ENCODE measurements around the gene FIGN. TPM values are rescaled to one million over a fixed set of nuclear protein-coding genes. Genes with fewer than 3 reads are reported as not detected.

Gene FIGN
- total RNA-seq, 3 donors from 2014 or later (not counting 1 experiment from before 2014, with no cell fraction given): not detected

DNA sequence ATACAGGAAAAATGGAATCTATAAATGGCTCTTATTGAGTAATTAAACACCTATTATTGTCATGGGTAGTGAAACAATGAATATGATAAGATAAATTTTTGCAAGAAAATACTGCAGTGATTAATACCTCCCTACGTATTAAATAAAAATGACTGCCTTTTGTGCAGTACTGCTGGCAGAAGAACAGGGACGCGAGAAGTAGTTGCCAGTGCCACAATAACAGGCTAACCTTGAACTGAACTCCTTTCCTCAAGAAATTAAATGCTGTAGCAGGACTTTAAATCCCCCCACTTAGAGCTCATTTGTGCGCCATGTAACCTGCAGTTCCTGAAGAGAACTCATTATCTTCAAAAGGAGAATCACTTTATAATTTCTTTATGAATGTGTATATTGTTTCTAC, 24.6 kb downstream of the FIGN start:
- no peaks in the 10 kb centered on the region for H3K4me1 ChIP-seq (ENCODE audit: control insufficient read depth, insufficient read depth, low read length)
- Mint-ChIP-seq H3K27ac (no peak overlapping the region), H3K36me3 (no peaks in the 10 kb centered on the region), H3K4me3 (no peak overlapping the region), H3K9me3 (peaks cover 0 to 2% of the 10 kb centered on the region in 2 donors), H3K27me3 (ENCODE audit: low read depth in 2 of 2) (no peaks in the 10 kb centered on the region), H3K4me1 (no peaks in the 10 kb centered on the region)
- intact Hi-C loops (cut with micrococcal nuclease): no loop called here
- TF ChIP-seq, protein P1, sequence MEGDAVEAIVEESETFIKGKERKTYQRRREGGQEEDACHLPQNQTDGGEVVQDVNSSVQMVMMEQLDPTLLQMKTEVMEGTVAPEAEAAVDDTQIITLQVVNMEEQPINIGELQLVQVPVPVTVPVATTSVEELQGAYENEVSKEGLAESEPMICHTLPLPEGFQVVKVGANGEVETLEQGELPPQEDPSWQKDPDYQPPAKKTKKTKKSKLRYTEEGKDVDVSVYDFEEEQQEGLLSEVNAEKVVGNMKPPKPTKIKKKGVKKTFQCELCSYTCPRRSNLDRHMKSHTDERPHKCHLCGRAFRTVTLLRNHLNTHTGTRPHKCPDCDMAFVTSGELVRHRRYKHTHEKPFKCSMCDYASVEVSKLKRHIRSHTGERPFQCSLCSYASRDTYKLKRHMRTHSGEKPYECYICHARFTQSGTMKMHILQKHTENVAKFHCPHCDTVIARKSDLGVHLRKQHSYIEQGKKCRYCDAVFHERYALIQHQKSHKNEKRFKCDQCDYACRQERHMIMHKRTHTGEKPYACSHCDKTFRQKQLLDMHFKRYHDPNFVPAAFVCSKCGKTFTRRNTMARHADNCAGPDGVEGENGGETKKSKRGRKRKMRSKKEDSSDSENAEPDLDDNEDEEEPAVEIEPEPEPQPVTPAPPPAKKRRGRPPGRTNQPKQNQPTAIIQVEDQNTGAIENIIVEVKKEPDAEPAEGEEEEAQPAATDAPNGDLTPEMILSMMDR (IDR thresholded peaks at IDR 0.05): no peak
- no peaks in the 10 kb centered on the region for H3K36me3 ChIP-seq (ENCODE audit: control insufficient read depth, insufficient read depth, low read length)
- H3K27ac ChIP-seq (ENCODE audit: low read length): no peak overlapping the region
- WGBS (ENCODE audit: insufficient coverage): 80% methylated on average over 4 of the region's 4 CpGs
- no peaks in the 10 kb centered on the region for H3K27me3 ChIP-seq (ENCODE audit: control insufficient read depth, insufficient read depth, low read length)
- DNase-seq (no peak), ATAC-seq (no peak)
- H3K9me3 ChIP-seq (ENCODE audit: control insufficient read depth, insufficient read depth, low read length): no peaks in the 10 kb centered on the region
- H3K4me3 ChIP-seq (ENCODE audit: low read length): no peak overlapping the region

GRCh38 chr2:163709270-163709669, 26.5 kb downstream of the FIGN start:
- Mint-ChIP-seq H3K9me3 (peaks cover 2 to 6% of the 10 kb centered on the region in 2 donors), H3K36me3 (no peaks in the 10 kb centered on the region)
- no peak overlapping the region for H3K4me3 ChIP-seq (ENCODE audit: low read length)

GRCh38 chr2:163708265-163708664, 27.5 kb downstream of the FIGN start:
- Mint-ChIP-seq H3K4me1 (no peaks in the 10 kb centered on the region), H3K27ac (no peak overlapping the region), H3K9me3 (peaks cover 2 to 6% of the 10 kb centered on the region in 2 donors), H3K27me3 (ENCODE audit: low read depth in 2 of 2) (no peaks in the 10 kb centered on the region), H3K4me3 (no peak overlapping the region), H3K36me3 (no peaks in the 10 kb centered on the region)
- TF ChIP-seq, protein P1 (IDR thresholded peaks at IDR 0.05): no peak
- WGBS (ENCODE audit: insufficient coverage): 92% methylated on average over 4 of the region's 4 CpGs
- Histone ChIP-seq H3K4me1 (ENCODE audit: control insufficient read depth, insufficient read depth, low read length) (no peaks in the 10 kb centered on the region), H3K9me3 (ENCODE audit: control insufficient read depth, insufficient read depth, low read length) (no peaks in the 10 kb centered on the region), H3K36me3 (ENCODE audit: control insufficient read depth, insufficient read depth, low read length) (no peaks in the 10 kb centered on the region), H3K27ac (ENCODE audit: low read length) (no peak overlapping the region), H3K4me3 (ENCODE audit: low read length) (no peak overlapping the region), H3K27me3 (ENCODE audit: control insufficient read depth, insufficient read depth, low read length) (no peaks in the 10 kb centered on the region)
- intact Hi-C loops (cut with micrococcal nuclease): no loop called here
- no peak for DNase-seq
- ATAC-seq: no peak

More at GRCh38 chr2:163709270-163709669, 26.5 kb downstream of the FIGN start:
- 83% methylated on average over 2 of the region's 2 CpGs for WGBS (ENCODE audit: insufficient coverage)
- no peak for ATAC-seq
- H3K27ac Mint-ChIP-seq: no peak overlapping the region
- Histone ChIP-seq H3K9me3 (ENCODE audit: control insufficient read depth, insufficient read depth, low read length) (no peaks in the 10 kb centered on the region), H3K27ac (ENCODE audit: low read length) (no peak overlapping the region), H3K36me3 (ENCODE audit: control insufficient read depth, insufficient read depth, low read length) (no peaks in the 10 kb centered on the region), H3K4me1 (ENCODE audit: control insufficient read depth, insufficient read depth, low read length) (no peaks in the 10 kb centered on the region), H3K27me3 (ENCODE audit: control insufficient read depth, insufficient read depth, low read length) (no peaks in the 10 kb centered on the region)
- TF ChIP-seq, protein P1 (IDR thresholded peaks at IDR 0.05): no peak
- H3K27me3 Mint-ChIP-seq (ENCODE audit: low read depth in 2 of 2): no peaks in the 10 kb centered on the region
- intact Hi-C loops (cut with micrococcal nuclease): no loop called here
- H3K4me3 Mint-ChIP-seq: no peak overlapping the region
- H3K4me1 Mint-ChIP-seq: no peaks in the 10 kb centered on the region
- DNase-seq: no peak

- no peaks in the 10 kb centered on the region for H3K27me3 ChIP-seq (ENCODE audit: control insufficient read depth, insufficient read depth, low read length)
- Mint-ChIP-seq H3K36me3 (peaks cover 6% of the 10 kb centered on the region), H3K4me1 (no peaks in the 10 kb centered on the region), H3K27ac (no peak overlapping the region), H3K9me3 (peaks cover 9 to 13% of the 10 kb centered on the region in 2 donors), H3K27me3 (ENCODE audit: low read depth in 2 of 2) (no peaks in the 10 kb centered on the region), H3K4me3 (no peak overlapping the region)
- H3K27ac ChIP-seq (ENCODE audit: low read length): no peak overlapping the region
- intact Hi-C loops (cut with micrococcal nuclease): no loop called here
- H3K36me3 ChIP-seq (ENCODE audit: control insufficient read depth, insufficient read depth, low read length): no peaks in the 10 kb centered on the region
- DNase-seq (no peak), ATAC-seq (no peak)
- H3K9me3 ChIP-seq (ENCODE audit: control insufficient read depth, insufficient read depth, low read length): no peaks in the 10 kb centered on the region
- TF ChIP-seq, protein P1 (IDR thresholded peaks at IDR 0.05): no peak
- H3K4me3 ChIP-seq (ENCODE audit: low read length): no peak overlapping the region
- no CpG with 5 or more reads among the region's 1 CpG for WGBS (ENCODE audit: insufficient coverage)
- no peaks in the 10 kb centered on the region for H3K4me1 ChIP-seq (ENCODE audit: control insufficient read depth, insufficient read depth, low read length)
These were observed 32.4 kb downstream of the FIGN start for GRCh38 chr2:163703386-163703785.

All from natural killer cell (primary cell).